Activated CD4-positive, alpha-beta T cell treated with anti-CD3 and anti-CD28 coated beads, Interleukin-2, amount 10 ng/mL, durations not matched to agents 7 days and 5 days (primary cell): ENCODE results near the gene ARHGAP23. TPM values are rescaled to one million over a fixed set of nuclear protein-coding genes. Genes with fewer than 3 reads are reported as not detected.
"Not testable (repeated sequence)": the region's sequence is repeated elsewhere in the genome, so short reads cannot be mapped to it uniquely, and the experiment has no call there.

Experiments
- CTCF ChIA-PET: fragments of 350-600 bp; sonication (Branson Sonifier 250); formaldehyde crosslinking; loops from one replicate; lab custom pipeline; 2021; ENCODE audit warnings: antibody characterized with exemption; lab: Charles Lee
- POLR2A ChIA-PET: fragments of 350-600 bp; sonication (Branson Sonifier 250); formaldehyde crosslinking; loops from one replicate; lab custom pipeline; 2021; ENCODE audit warnings: antibody characterized with exemption; lab: Charles Lee
- DNase-seq: peaks from one replicate; pipeline ENCODE4 v3.0.0-alpha.2; 2020
- H3K27ac Mint-ChIP-seq: one replicate; pipeline ENCODE4 v1.8.0; 2021; ENCODE audit warnings: mild to moderate bottlenecking, moderate library complexity, mixed read lengths
- H3K27me3 Mint-ChIP-seq: one replicate; pipeline ENCODE4 v1.8.0; 2021; ENCODE audit warnings: mixed read lengths
- H3K36me3 Mint-ChIP-seq: one replicate; pipeline ENCODE4 v1.8.0; 2021; ENCODE audit warnings: low read depth, mixed read lengths
- H3K4me1 Mint-ChIP-seq: one replicate; pipeline ENCODE4 v1.8.0; 2021; ENCODE audit warnings: mixed read lengths
- H3K4me3 Mint-ChIP-seq: one replicate; pipeline ENCODE4 v1.8.0; 2021; ENCODE audit warnings: mild to moderate bottlenecking, moderate library complexity, mixed read lengths
- H3K9me3 Mint-ChIP-seq: one replicate; pipeline ENCODE4 v1.8.0; 2021; ENCODE audit warnings: mixed read lengths
- total RNA-seq, 2 experiments: library from RNA; stranded (reverse); gene quantifications; one replicate each; pipeline ENCODE4 v1.2.3, GENCODE V29; 2021

Gene ARHGAP23
- total RNA-seq, 2 experiments from 2014 or later: 0.17 to 0.23 TPM

DNA sequence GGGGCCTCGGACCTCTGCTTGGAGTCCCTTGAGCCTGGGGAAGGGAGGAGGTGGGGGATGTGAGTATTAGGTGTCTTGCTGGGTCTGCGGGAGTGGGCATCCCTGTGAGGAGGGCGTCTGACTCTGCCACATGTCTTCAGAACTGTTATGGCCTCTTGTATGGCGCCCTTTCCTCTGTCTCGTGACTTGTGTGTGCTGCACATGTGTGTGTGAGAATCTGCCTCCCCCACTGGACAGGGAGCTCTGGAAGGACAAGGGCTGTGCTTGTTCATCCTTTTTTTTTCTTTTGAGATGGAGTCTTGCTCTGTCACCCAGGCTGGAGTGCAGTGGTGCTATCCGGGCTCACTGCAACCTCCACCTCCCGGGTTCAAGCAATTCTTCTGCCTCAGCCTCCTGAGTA is 33.4 kb downstream of the ARHGAP23 start:
- CTCF ChIA-PET: interaction anchor here (1.1 kb wide), 2 partner anchors 24 to 114 kb away, joined by 3 to 4 read pairs; no protein-coding TSS in a partner anchor
- H3K27me3 Mint-ChIP-seq: peaks cover 3% of the 10 kb centered on the region
- POLR2A ChIA-PET: no interaction called here

DNA sequence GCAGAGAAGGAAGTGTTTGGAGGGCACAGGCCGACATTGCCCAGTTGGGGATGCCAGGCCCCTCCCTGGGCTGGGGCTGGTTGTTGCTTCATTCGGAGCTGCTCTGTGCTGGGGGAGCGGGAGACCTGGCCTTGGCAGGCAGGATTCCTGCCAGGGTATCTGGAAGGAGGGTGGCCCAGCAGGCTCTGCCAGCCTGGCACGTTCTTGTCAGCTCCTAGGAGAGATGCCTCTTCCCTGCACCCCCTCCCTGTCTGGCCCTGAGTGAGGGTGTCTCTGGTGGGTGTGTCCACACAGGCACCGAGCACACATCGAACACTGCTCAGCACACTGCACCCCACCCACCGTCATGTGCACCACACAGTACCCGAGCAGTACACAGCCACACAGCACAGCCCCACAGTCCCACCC is 35.2 kb downstream of the ARHGAP23 start:
- ChIA-PET POLR2A (no interaction called here), CTCF (no interaction called here)
- Mint-ChIP-seq H3K36me3 (no peaks in the 10 kb centered on the region), H3K27ac (no peak overlapping the region), H3K27me3 (no peaks in the 10 kb centered on the region), H3K4me3 (no peak overlapping the region), H3K4me1 (no peaks in the 10 kb centered on the region), H3K9me3 (no peaks in the 10 kb centered on the region)
- DNase-seq: no peak

More for the DNA sequence above, 33.4 kb downstream of the ARHGAP23 start:
- H3K36me3 Mint-ChIP-seq: no peaks in the 10 kb centered on the region
- no peak for DNase-seq
- no peaks in the 10 kb centered on the region for H3K9me3 Mint-ChIP-seq
- H3K4me3 Mint-ChIP-seq: no peak overlapping the region
- H3K4me1 Mint-ChIP-seq: no peaks in the 10 kb centered on the region
- H3K27ac Mint-ChIP-seq: no peak overlapping the region

DNA sequence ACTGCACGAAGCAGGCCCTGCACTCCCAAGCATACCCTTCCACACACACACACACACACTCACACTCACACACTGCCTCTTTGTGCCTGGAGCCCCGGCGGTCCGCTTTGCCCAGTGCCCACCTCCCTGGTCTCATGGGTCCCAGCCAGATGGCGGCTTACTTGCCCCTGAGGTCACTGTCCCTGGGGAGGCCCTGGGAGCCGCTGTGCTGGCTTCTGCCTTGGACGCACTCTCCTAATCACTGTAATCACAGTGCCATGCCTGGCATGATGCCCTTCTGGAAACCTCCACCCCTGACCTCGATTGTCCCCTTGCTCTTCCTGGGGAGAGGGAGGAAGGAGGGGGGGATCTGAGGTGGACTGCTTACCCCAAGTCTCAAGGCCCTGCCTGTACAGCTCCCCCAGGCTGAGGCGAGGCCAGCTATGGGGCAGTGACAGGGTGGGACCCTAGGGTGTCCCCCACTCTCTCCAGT is 36.0 kb downstream of the ARHGAP23 start:
- Mint-ChIP-seq H3K9me3 (no peaks in the 10 kb centered on the region), H3K4me3 (no peak overlapping the region), H3K4me1 (no peaks in the 10 kb centered on the region), H3K27ac (no peak overlapping the region), H3K36me3 (no peaks in the 10 kb centered on the region), H3K27me3 (no peaks in the 10 kb centered on the region)
- ChIA-PET POLR2A (no interaction called here), CTCF (no interaction called here)
- DNase-seq: no peak

DNA sequence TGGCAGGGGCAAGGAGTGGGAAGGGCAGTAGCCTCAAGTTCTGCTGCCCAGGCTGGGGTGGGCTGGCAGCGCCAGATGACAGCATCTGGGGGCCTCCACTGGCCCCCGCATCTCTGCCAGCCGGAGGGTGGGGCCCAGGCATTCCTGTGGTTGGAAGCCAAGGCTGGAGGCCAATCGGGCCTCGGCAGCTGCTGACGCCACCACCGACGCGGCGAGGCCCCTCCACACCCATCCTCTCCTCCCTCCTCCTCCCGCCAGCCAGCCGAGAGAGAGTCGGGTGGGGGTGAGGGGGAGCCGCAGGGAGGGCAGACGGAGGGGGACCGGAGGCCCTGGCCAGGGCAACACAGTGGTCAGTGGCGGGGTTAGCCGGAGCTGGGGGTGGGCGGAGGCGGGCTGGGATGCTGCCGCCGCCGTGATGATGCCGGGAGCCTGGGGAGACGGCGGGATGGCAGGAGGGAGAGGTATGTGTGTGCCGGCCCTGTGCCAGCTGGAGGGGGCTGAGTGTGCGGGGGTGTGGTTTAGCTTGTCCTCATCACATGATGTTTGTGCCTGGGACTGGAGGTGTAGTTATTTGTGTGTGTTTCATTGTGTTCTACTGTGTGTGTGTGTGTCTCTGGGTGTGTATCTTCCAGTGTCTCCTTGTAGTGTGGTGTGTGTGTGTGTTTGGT is 36.6 kb downstream of the ARHGAP23 start:
- no peak for DNase-seq
- Mint-ChIP-seq H3K4me3 (no peak overlapping the region), H3K27me3 (no peaks in the 10 kb centered on the region), H3K27ac (no peak overlapping the region), H3K9me3 (no peaks in the 10 kb centered on the region), H3K36me3 (no peaks in the 10 kb centered on the region), H3K4me1 (no peaks in the 10 kb centered on the region)
- CTCF ChIA-PET: no interaction called here
- POLR2A ChIA-PET: no interaction called here

DNA sequence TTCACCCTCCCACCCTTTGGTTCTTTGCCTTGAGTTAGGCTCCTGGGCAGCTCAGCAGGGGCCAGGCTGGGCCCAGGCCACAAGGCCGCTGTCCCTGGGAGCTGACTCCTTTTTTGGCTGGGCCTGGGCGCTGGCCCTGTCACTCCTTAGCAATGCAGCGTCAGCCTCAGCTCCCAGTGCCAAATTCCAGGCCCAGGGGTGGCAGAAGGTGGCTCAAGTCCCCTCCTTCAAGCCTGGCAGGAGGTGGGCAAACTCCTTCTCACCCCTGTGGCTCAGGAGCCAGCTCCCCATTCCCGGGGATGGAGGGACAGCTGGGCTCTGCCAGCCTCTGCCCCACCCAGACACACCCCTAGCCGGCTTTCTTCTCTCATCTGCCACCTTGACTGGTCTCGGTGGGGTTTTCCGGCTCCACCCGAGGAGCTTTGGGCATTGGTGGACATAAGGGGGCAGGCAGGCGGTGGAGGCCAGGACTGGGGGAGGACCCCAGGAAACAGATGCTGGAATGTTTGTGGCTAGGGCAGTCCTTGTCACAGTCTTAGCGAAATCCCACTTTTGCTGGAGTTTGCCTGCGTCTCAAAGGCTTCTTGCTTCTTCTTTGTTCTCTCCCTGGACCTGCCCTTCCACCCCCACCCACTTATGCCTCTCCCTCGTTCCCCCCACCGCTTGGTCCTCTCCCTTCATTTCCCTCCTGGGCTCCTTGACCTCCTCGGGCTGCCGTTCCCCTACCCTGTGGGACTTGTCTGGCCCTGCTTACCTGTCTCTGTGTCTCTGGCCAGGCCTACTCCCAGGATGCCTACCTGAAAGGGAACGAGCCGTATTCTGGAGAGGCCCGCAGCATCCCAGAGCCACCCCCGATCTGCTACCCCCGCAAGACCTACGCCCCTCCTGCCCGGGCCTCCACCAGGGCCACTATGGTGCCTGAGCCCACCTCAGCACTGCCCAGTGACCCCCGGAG is 37.4 kb downstream of the ARHGAP23 start:
- H3K4me3 Mint-ChIP-seq: no peak overlapping the region
- ChIA-PET CTCF (no interaction called here), POLR2A (no interaction called here)
- no peak for DNase-seq
- no peaks in the 10 kb centered on the region for H3K9me3 Mint-ChIP-seq
- no peaks in the 10 kb centered on the region for H3K27me3 Mint-ChIP-seq
- H3K27ac Mint-ChIP-seq: no peak overlapping the region
- H3K36me3 Mint-ChIP-seq: no peaks in the 10 kb centered on the region
- H3K4me1 Mint-ChIP-seq: no peaks in the 10 kb centered on the region

DNA sequence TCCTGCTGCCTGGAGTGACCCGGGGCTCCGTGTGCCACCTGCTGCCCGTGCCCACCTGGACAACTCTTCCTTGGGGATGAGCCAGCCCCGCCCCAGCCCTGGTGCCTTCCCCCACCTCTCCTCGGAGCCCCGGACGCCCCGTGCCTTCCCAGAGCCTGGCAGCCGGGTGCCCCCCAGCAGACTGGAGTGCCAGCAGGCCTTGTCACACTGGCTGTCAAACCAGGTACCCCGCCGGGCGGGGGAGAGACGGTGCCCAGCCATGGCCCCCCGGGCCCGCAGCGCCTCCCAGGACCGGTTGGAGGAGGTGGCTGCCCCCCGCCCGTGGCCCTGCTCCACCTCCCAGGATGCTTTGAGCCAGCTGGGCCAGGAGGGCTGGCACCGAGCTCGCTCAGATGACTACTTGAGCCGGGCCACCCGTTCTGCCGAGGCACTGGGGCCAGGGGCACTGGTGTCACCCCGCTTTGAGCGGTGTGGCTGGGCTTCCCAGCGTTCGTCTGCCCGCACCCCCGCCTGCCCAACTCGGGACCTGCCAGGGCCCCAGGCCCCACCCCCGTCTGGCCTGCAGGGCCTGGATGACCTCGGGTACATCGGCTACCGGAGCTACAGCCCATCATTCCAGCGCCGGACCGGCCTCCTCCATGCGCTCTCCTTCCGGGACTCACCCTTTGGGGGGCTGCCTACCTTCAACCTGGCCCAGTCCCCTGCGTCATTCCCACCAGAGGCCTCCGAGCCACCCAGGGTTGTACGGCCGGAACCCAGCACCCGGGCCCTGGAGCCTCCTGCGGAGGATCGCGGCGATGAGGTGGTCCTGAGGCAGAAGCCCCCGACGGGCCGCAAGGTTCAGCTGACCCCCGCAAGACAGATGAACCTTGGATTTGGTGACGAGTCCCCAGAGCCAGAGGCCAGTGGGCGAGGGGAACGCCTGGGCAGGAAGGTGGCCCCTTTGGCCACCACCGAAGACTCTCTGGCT is 38.4 kb downstream of the ARHGAP23 start:
- no peaks in the 10 kb centered on the region for H3K4me1 Mint-ChIP-seq
- ChIA-PET CTCF (no interaction called here), POLR2A (interaction anchor here (0.6 kb wide), 1 partner anchor 116 kb away, joined by 3 read pairs; no protein-coding TSS in a partner anchor)
- no peak overlapping the region for H3K4me3 Mint-ChIP-seq
- DNase-seq: no peak
- H3K27me3 Mint-ChIP-seq: no peaks in the 10 kb centered on the region
- H3K36me3 Mint-ChIP-seq: no peaks in the 10 kb centered on the region
- no peaks in the 10 kb centered on the region for H3K9me3 Mint-ChIP-seq
- H3K27ac Mint-ChIP-seq: no peak overlapping the region

DNA sequence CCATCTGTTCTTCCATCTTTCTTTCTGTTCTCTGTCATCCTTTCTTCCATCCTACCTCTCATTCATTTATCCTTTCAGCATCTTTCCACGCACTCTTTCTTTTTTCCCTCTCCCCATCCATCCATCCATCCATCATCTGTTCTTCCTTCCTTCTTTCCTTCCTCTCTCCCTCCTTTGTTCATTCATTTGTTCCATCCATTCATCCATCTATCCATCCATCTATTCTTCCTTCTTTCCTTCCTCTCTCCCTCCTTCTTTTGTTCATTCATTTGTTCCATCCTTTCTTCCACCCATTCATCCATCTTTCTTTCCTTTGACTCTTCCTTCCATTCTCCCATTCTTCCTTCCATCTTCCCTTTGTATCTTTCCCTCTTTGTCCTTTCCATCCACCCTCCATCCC is 39.2 kb downstream of the ARHGAP23 start:
- Mint-ChIP-seq H3K4me3 (no peak overlapping the region), H3K27ac (no peak overlapping the region), H3K27me3 (no peaks in the 10 kb centered on the region), H3K4me1 (no peaks in the 10 kb centered on the region), H3K9me3 (no peaks in the 10 kb centered on the region), H3K36me3 (no peaks in the 10 kb centered on the region)
- DNase-seq: no peak
- ChIA-PET POLR2A (no interaction called here), CTCF (no interaction called here)

DNA sequence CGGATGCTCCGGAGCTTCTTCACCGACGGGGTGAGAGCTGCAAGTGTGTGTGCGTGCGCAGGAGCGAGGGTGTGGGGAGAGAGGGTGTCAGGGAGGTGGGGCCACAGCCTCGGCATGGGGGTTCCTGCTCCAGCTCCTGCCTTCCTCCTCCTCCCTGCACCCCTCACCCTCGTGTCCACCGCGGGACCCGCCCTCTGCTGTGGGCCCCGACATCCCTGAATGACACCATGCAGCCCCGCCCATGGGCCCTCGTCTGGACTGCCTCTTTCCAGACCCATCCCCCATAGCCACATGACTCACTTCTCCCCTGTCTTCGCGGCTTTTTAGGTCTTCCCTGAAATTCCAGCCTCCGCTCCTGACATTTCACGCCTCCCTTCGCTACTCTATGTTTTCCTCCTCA is 41.6 kb downstream of the ARHGAP23 start:
- DNase-seq: no peak
- H3K9me3 Mint-ChIP-seq: no peaks in the 10 kb centered on the region
- CTCF ChIA-PET: interaction anchor here (0.6 kb wide), 1 partner anchor 836 kb away, joined by 5 read pairs; no protein-coding TSS in a partner anchor

DNA sequence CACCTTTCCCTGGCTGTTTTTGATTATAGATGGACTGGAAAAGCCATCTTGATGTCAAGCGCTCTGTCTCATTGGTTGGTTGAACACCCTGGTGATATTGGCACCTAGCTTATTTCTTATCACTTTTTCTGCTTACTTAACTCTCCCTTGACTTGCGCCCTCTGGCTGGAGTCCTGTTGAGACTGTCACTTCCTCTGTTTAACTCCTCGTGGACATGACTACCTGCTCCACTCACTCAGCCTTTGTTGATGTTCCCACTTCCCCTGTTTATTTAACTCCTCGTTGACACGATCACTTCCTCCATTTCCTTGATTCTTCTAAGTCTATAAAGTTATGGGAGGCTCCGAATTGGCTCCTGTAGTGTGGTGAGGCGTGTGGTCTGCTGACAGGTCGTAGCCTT is 43.0 kb downstream of the ARHGAP23 start:
- POLR2A ChIA-PET, DNase-seq, CTCF ChIA-PET, H3K9me3 Mint-ChIP-seq, H3K27me3 Mint-ChIP-seq, H3K27ac Mint-ChIP-seq, H3K4me1 Mint-ChIP-seq, H3K4me3 Mint-ChIP-seq, H3K36me3 Mint-ChIP-seq: not testable (repeated sequence)

More for the DNA sequence above, 41.6 kb downstream of the ARHGAP23 start:
- Mint-ChIP-seq H3K27ac (no peak overlapping the region), H3K4me1 (no peaks in the 10 kb centered on the region), H3K27me3 (no peaks in the 10 kb centered on the region), H3K4me3 (no peak overlapping the region), H3K36me3 (no peaks in the 10 kb centered on the region)
- POLR2A ChIA-PET: no interaction called here

DNA sequence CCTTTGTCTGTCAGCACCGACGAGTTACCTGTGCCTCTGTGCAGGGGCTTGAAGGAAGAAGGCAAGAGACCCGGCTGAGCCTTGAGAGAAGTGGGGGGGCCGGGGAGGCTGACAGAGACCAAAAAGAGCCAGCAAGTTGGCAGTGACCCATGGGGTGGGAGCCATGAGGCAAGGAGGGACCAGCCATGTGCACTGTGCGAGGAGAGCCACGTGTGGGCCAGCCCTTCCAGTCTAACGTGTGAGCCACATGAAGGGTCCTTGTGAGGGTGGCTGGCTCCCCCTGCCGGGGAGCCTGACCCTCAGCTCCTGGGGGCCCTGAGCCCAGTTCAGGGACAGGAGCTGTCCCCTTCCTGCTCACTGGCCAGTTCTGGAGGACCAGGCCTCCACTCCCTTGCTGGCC is 46.4 kb downstream of the ARHGAP23 start:
- POLR2A ChIA-PET, H3K4me1 Mint-ChIP-seq, H3K36me3 Mint-ChIP-seq, CTCF ChIA-PET, DNase-seq, H3K4me3 Mint-ChIP-seq, H3K27me3 Mint-ChIP-seq, H3K27ac Mint-ChIP-seq, H3K9me3 Mint-ChIP-seq: not testable (repeated sequence)

DNA sequence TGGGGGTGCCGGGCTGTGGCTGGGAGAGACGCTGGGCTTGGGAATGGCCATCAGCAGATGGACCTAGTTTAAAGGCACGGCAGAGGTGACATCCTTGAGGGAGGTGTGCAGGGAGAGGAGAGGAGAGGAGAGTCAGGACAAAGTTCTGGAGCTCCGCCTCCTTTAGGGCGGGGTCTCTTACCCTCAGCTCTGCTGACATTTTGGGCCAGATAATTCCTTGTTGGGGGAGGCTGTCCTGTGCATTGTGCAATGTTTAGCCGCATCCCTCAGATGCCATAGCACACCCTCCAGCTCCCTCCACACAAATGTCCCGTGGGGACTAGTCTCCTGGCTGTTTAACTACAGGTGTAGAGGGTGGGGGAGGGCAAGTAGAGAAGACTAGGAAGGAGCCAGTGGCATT is 48.3 kb downstream of the ARHGAP23 start:
- Mint-ChIP-seq H3K27me3 (no peaks in the 10 kb centered on the region), H3K27ac (no peak overlapping the region), H3K4me3 (no peak overlapping the region), H3K9me3 (no peaks in the 10 kb centered on the region), H3K4me1 (no peaks in the 10 kb centered on the region), H3K36me3 (no peaks in the 10 kb centered on the region)
- no peak for DNase-seq
- POLR2A ChIA-PET: no interaction called here
- CTCF ChIA-PET: interaction anchor here (0.6 to 1.3 kb wide), 2 partner anchors 33 to 59 kb away, joined by 3 read pairs; no protein-coding TSS in a partner anchor

DNA sequence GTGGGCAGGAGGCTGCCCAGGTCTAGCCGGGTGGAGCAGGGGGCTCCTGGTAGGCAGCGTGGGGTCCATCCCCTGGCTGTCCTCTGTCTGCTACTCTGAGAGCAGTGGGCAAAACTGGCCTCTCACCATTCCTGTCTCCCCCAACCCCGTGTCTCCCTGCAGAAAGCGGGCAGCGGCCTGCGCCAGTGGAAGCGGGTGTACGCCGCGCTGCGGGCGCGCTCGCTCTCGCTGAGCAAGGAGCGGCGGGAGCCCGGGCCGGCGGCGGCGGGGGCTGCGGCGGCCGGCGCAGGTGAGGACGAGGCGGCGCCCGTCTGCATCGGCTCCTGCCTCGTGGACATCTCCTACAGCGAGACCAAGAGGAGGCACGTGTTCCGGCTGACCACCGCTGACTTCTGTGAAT is 49.2 kb downstream of the ARHGAP23 start:
- H3K4me1 Mint-ChIP-seq, H3K4me3 Mint-ChIP-seq, POLR2A ChIA-PET, DNase-seq, H3K27ac Mint-ChIP-seq, H3K27me3 Mint-ChIP-seq, H3K36me3 Mint-ChIP-seq, H3K9me3 Mint-ChIP-seq: not testable (repeated sequence)
- CTCF ChIA-PET: interaction anchor here (1.3 kb wide), 1 partner anchor 32 kb away, joined by 3 read pairs; no protein-coding TSS in a partner anchor
